HEK293 (cell line): ENCODE results near the gene ST8SIA3.
A peak's percentile ranks its signal among the peaks of the same experiment; 100 is the strongest.
"Not testable (repeated sequence)": the region's sequence is repeated elsewhere in the genome, so short reads cannot be mapped to it uniquely, and the experiment has no call there.

Source experiments
- CTCF ChIA-PET: fragments of 350-600 bp; formaldehyde crosslinking; extraction: SDS; loops from one replicate; lab custom pipeline; 2021; ENCODE audit warnings: antibody characterized with exemption; lab: Yijun Ruan, JAX
- POLR2A ChIA-PET: fragments of 300-600 bp; formaldehyde crosslinking; extraction: SDS; loops from one replicate; lab custom pipeline; 2020; ENCODE audit warnings: antibody characterized with exemption, inconsistent platforms; lab: Yijun Ruan, JAX
- H3K27ac ChIP-seq: fragments of 200-500 bp; sonication (Bioruptor generic); 2 replicates; pipeline ENCODE4 v1.5.1; 2014; ENCODE audit warnings: low read depth, low read length, control low read depth, inconsistent platforms; ENCODE audit errors: extremely low read depth
- H3K36me3 ChIP-seq, 2 experiments: fragments of 200-500 bp in 1 of 2; sonication (Bioruptor generic) in 1 of 2; 1 replicate in 1 of 2; 2 replicates in 1 of 2; pipeline ENCODE4 v1.5.1; 2014 to 2017; ENCODE audit warnings: inconsistent platforms in 2 of 2, low read length in 2 of 2; ENCODE audit not compliant: control insufficient read depth in 2 of 2, insufficient read depth in 1 of 2
- H3K4me1 ChIP-seq: fragments of 200-500 bp; sonication (Bioruptor generic); 2 replicates; pipeline ENCODE4 v1.5.1; 2014; ENCODE audit warnings: mild to moderate bottlenecking, low read length, inconsistent platforms; ENCODE audit not compliant: control insufficient read depth, insufficient read depth
- H3K4me3 ChIP-seq: 2 replicates; pipeline ENCODE4 v1.5.1; 2011; ENCODE audit warnings: low read depth, mild to moderate bottlenecking, control low read depth, low read length, moderate library complexity
- H3K9me3 ChIP-seq: fragments of 200-500 bp; sonication (Bioruptor generic); 2 replicates; pipeline ENCODE4 v1.5.1; 2014; ENCODE audit warnings: low read depth, low read length, inconsistent platforms; ENCODE audit not compliant: control insufficient read depth, insufficient read depth
- MEIS1 ChIP-seq: sonication (generic); formaldehyde crosslinking; IDR thresholded peaks from 2 replicates; pipeline ENCODE4 v1.8.1; 2022; ENCODE audit warnings: missing genetic modification reagents, mild to moderate bottlenecking, borderline replicate concordance
- MYNN ChIP-seq: fragments of 450-650 bp; formaldehyde crosslinking; IDR thresholded peaks from 2 replicates; pipeline ENCODE4 v1.5.1; 2016; ENCODE audit warnings: missing biosample characterization, missing genetic modification characterization, borderline replicate concordance
- REPIN1 ChIP-seq: fragments of 450-650 bp; formaldehyde crosslinking; IDR thresholded peaks from 2 replicates; pipeline ENCODE4 v1.5.1; 2017; ENCODE audit warnings: missing biosample characterization, missing genetic modification characterization, low read depth
- SCRT1 ChIP-seq: fragments of 450-650 bp; formaldehyde crosslinking; IDR thresholded peaks from 2 replicates; pipeline ENCODE4 v1.5.1; 2016; ENCODE audit warnings: missing biosample characterization, missing genetic modification characterization, borderline replicate concordance
- ZBTB21 ChIP-seq: fragments of 450-650 bp; formaldehyde crosslinking; IDR thresholded peaks from 2 replicates; pipeline ENCODE4 v1.5.1; 2017; ENCODE audit warnings: missing biosample characterization, missing genetic modification characterization
- ZBTB6 ChIP-seq: fragments of 450-650 bp; formaldehyde crosslinking; IDR thresholded peaks from 2 replicates; pipeline ENCODE4 v1.5.1; 2017; ENCODE audit warnings: missing biosample characterization, missing genetic modification characterization
- ZFP3 ChIP-seq: fragments of 450-650 bp; formaldehyde crosslinking; IDR thresholded peaks from 2 replicates; pipeline ENCODE4 v1.5.1; 2016; ENCODE audit warnings: low read depth, missing biosample characterization, missing genetic modification characterization
- ZFP37 ChIP-seq: fragments of 450-650 bp; formaldehyde crosslinking; IDR thresholded peaks from 2 replicates; pipeline ENCODE4 v1.5.1; 2016; ENCODE audit warnings: missing biosample characterization, missing genetic modification characterization
- ZNF114 ChIP-seq: fragments of 450-650 bp; formaldehyde crosslinking; IDR thresholded peaks from 2 replicates; pipeline ENCODE4 v1.5.0; 2017; ENCODE audit warnings: missing biosample characterization, missing genetic modification characterization
- ZNF146 ChIP-seq: fragments of 450-650 bp; formaldehyde crosslinking; IDR thresholded peaks from 2 replicates; pipeline ENCODE4 v1.5.1; 2016; ENCODE audit warnings: missing biosample characterization, missing genetic modification characterization
- ZNF155 ChIP-seq: fragments of 450-650 bp; formaldehyde crosslinking; IDR thresholded peaks from 2 replicates; pipeline ENCODE4 v1.5.1; 2016; ENCODE audit warnings: missing biosample characterization, missing genetic modification characterization
- ZNF184 ChIP-seq: fragments of 450-650 bp; IDR thresholded peaks from 2 replicates; pipeline ENCODE4 v1.5.1; 2018; ENCODE audit warnings: missing biosample characterization, mild to moderate bottlenecking, missing genetic modification characterization
- ZNF280D ChIP-seq: fragments of 450-650 bp; formaldehyde crosslinking; IDR thresholded peaks from 2 replicates; pipeline ENCODE4 v1.5.1; 2016; ENCODE audit warnings: missing biosample characterization, missing genetic modification characterization
- ZNF366 ChIP-seq: fragments of 450-650 bp; formaldehyde crosslinking; conservative IDR thresholded peaks from 2 replicates; pipeline ENCODE4 v1.5.1; 2016; ENCODE audit warnings: missing biosample characterization, missing genetic modification characterization
- ZNF394 ChIP-seq: fragments of 450-650 bp; formaldehyde crosslinking; IDR thresholded peaks from 2 replicates; pipeline ENCODE4 v1.5.1; 2016; ENCODE audit warnings: missing biosample characterization, missing genetic modification characterization, mild to moderate bottlenecking, moderate library complexity, borderline replicate concordance
- ZNF558 ChIP-seq: fragments of 450-650 bp; formaldehyde crosslinking; IDR thresholded peaks from 2 replicates; pipeline ENCODE4 v1.5.1; 2016; ENCODE audit warnings: missing biosample characterization, missing genetic modification characterization
- ZNF600 ChIP-seq: fragments of 450-650 bp; formaldehyde crosslinking; IDR thresholded peaks from 2 replicates; pipeline ENCODE4 v1.5.1; 2016; ENCODE audit warnings: missing biosample characterization, missing genetic modification characterization
- ZNF626 ChIP-seq: fragments of 450-650 bp; sonication (Bioruptor Pico); formaldehyde crosslinking; IDR thresholded peaks from 2 replicates; pipeline ENCODE4 v1.5.1; 2018; ENCODE audit warnings: missing biosample characterization, missing genetic modification characterization, inconsistent platforms
- ZNF660 ChIP-seq: fragments of 450-650 bp; IDR thresholded peaks from 2 replicates; pipeline ENCODE4 v1.5.1; 2018; ENCODE audit warnings: missing biosample characterization, mild to moderate bottlenecking, missing genetic modification characterization
- ZNF701 ChIP-seq: fragments of 450-650 bp; formaldehyde crosslinking; IDR thresholded peaks from 2 replicates; pipeline ENCODE4 v1.5.1; 2016; ENCODE audit warnings: missing biosample characterization, missing genetic modification characterization
- ZSCAN16 ChIP-seq: fragments of 450-650 bp; formaldehyde crosslinking; IDR thresholded peaks from 2 replicates; pipeline ENCODE4 v1.5.1; 2016; ENCODE audit warnings: missing biosample characterization, missing genetic modification characterization
- TF ChIP-seq, protein P1 (sequence below): fragments of 450-650 bp; formaldehyde crosslinking; IDR thresholded peaks from 2 replicates; pipeline ENCODE4 v1.5.1; 2016; ENCODE audit warnings: missing biosample characterization, missing genetic modification characterization

Gene ST8SIA3

GRCh38 chr18:57394749-57395148 is 42.4 kb downstream of the ST8SIA3 start:
- CTCF ChIA-PET, H3K4me3 ChIP-seq, H3K4me1 ChIP-seq, H3K36me3 ChIP-seq, POLR2A ChIA-PET, H3K9me3 ChIP-seq: not testable (repeated sequence)
- TF ChIP-seq ZNF280D (tag by site-specific recombination) = peak; percentile 62; the same call in 1 of the 2 replicates
- TF ChIP-seq ZNF146 (tag by site-specific recombination) = peak; percentile 74
- TF ChIP-seq, all 188 proteins: peak for 2; not testable (repeated sequence) for 186
- H3K27ac ChIP-seq = not testable (repeated sequence)

GRCh38 chr18:57396831-57397230 is 44.5 kb downstream of the ST8SIA3 start:
- H3K27ac ChIP-seq, H3K9me3 ChIP-seq, H3K4me1 ChIP-seq, H3K4me3 ChIP-seq, H3K36me3 ChIP-seq, CTCF ChIA-PET: not testable (repeated sequence)
- POLR2A ChIA-PET = interaction anchor here (0.7 to 1.5 kb wide), 3 partner anchors 16 to 50 kb away, joined by 4 to 7 read pairs (median 5); partner anchors contain the start of gene ONECUT2

DNA sequence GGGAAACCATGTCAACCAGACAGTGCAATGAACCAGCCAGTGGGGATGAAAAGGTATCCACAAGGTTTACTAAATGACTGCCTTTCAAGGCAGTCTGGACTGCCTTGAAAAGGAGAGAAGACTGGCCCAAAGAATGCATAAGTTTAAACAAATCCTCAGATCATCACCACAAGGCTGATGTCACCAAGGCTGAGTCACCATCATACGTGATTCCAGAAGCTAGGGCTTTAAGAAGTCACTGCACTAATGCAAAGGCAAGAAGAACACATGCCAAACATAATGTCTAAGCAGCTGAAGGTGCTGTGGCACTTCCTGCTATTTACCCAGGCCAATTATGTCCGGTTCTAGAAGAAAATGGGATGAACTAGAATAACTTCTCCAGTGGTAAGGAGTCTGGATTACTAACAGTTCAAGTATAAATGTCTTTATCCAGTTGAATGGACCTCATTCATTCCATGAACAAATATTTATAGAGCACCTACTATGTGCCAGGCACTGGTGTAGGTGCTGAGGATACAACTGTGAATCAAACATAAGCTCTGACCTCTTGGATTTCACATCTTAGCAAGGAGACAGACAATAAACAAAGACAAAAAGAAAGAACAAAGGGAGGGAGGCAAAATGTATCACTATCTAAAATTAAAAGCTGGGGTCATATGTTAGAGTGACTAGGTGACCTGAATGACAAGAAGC is 45.2 kb downstream of the ST8SIA3 start:
- H3K4me1 ChIP-seq = no peaks in the 10 kb centered on the region
- no peak overlapping the region for H3K27ac ChIP-seq
- no peak overlapping the region for H3K4me3 ChIP-seq
- CTCF ChIA-PET = no interaction called here
- POLR2A ChIA-PET = interaction anchor here (1.5 kb wide), 1 partner anchor 37 kb away, joined by 4 read pairs; the partner anchor contains the start of gene ONECUT2
- H3K9me3 ChIP-seq = no peaks in the 10 kb centered on the region; the same call in 1 of the 2 replicates
- no peaks in the 10 kb centered on the region for H3K36me3 ChIP-seq
- TF ChIP-seq MYNN (tag by site-specific recombination) (no peak), ZNF600 (tag by site-specific recombination) (no peak), ZFP3 (no peak), ZNF701 (no peak), ZNF558 (tag by site-specific recombination) (peak; percentile 63; the same call in 1 of the 2 replicates), ZNF626 (tag by site-specific recombination) (no peak), ZNF280D (tag by site-specific recombination) (no peak), ZNF660 (tag by site-specific recombination) (0 out of 2 replicates have a peak, but pooled peaks have one; percentile 42), ZSCAN16 (tag by site-specific recombination) (no peak), MEIS1 (CRISPR knock-in tag) (no peak), SCRT1 (tag by site-specific recombination) (no peak), REPIN1 (no peak), ZNF155 (tag by site-specific recombination) (no peak), ZBTB21 (tag by site-specific recombination) (peak; percentile 37; the same call in 1 of the 2 replicates), ZFP37 (tag by site-specific recombination) (peak; percentile 76), ZNF366 (tag by site-specific recombination) (peak; percentile 83), ZNF114 (tag by site-specific recombination) (no peak), ZNF184 (tag by site-specific recombination) (no peak), ZNF394 (tag by site-specific recombination) (peak; percentile 19; the same call in 1 of the 2 replicates), ZBTB6 (tag by site-specific recombination) (no peak)
- TF ChIP-seq, protein P1, sequence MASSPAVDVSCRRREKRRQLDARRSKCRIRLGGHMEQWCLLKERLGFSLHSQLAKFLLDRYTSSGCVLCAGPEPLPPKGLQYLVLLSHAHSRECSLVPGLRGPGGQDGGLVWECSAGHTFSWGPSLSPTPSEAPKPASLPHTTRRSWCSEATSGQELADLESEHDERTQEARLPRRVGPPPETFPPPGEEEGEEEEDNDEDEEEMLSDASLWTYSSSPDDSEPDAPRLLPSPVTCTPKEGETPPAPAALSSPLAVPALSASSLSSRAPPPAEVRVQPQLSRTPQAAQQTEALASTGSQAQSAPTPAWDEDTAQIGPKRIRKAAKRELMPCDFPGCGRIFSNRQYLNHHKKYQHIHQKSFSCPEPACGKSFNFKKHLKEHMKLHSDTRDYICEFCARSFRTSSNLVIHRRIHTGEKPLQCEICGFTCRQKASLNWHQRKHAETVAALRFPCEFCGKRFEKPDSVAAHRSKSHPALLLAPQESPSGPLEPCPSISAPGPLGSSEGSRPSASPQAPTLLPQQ (tag by site-specific recombination) = peak; percentile 53; the same call in 1 of the 2 replicates
